ENCODE measurements around the gene SPHK1.

- TF ChIP-seq, protein P1, sequence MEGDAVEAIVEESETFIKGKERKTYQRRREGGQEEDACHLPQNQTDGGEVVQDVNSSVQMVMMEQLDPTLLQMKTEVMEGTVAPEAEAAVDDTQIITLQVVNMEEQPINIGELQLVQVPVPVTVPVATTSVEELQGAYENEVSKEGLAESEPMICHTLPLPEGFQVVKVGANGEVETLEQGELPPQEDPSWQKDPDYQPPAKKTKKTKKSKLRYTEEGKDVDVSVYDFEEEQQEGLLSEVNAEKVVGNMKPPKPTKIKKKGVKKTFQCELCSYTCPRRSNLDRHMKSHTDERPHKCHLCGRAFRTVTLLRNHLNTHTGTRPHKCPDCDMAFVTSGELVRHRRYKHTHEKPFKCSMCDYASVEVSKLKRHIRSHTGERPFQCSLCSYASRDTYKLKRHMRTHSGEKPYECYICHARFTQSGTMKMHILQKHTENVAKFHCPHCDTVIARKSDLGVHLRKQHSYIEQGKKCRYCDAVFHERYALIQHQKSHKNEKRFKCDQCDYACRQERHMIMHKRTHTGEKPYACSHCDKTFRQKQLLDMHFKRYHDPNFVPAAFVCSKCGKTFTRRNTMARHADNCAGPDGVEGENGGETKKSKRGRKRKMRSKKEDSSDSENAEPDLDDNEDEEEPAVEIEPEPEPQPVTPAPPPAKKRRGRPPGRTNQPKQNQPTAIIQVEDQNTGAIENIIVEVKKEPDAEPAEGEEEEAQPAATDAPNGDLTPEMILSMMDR (IDR thresholded peaks at IDR 0.05) = no peak
- TF ChIP-seq POLR2AphosphoS5 (IDR thresholded peaks at IDR 0.05) (peak in 1 of 4 donors; percentile 42), EP300 (IDR thresholded peaks at IDR 0.05) (no peak), POLR2A (IDR thresholded peaks at IDR 0.05) (no peak)
Observed at GRCh38 chr17:76384987-76385891, 830 bp downstream of the SPHK1 start.

Measured in sigmoid colon (tissue), 4 donors.